Activated naive CD4-positive, alpha-beta T cell treated with anti-CD3 and anti-CD28 coated beads, Interleukin-2, amount 50 U/mL, for 72 hours (primary cell): ENCODE results near the gene CPN1. TPM values are rescaled to one million over a fixed set of nuclear protein-coding genes. Genes with fewer than 3 reads are reported as not detected.
"Not testable (repeated sequence)": the region's sequence is repeated elsewhere in the genome, so short reads cannot be mapped to it uniquely, and the experiment has no call there.

Source experiments
- ATAC-seq, 2 donors: fragments of 150-1000 bp; cut with Tn5 transposase; 2 replicates each; pipeline ENCODE4 v1.10.0; 2021; ENCODE audit warnings: mild to moderate bottlenecking in 2 of 2, moderate library complexity in 2 of 2
- DNase-seq, 2 donors: peaks; one replicate each; pipeline ENCODE4 v3.0.0; 2021 to 2022; ENCODE audit warnings: low spot score in 2 of 2
- H3K27ac Mint-ChIP-seq, 2 donors: one replicate each; pipeline ENCODE4 v1.8.0; 2022; ENCODE audit warnings: mild to moderate bottlenecking in 2 of 2, mixed read lengths in 2 of 2
- H3K36me3 Mint-ChIP-seq, 2 donors: one replicate each; pipeline ENCODE4 v1.8.0; 2022; ENCODE audit warnings: mixed read lengths in 2 of 2
- H3K9me3 Mint-ChIP-seq, 2 donors: one replicate each; pipeline ENCODE4 v1.8.0; 2022; ENCODE audit warnings: mixed read lengths in 2 of 2
- total RNA-seq, 2 donors: library from RNA; stranded (reverse); gene quantifications; one replicate each; pipeline ENCODE4 v1.2.3, GENCODE V29; 2022

The CPN1 gene
- total RNA-seq, 2 donors from 2014 or later = not detected

DNA sequence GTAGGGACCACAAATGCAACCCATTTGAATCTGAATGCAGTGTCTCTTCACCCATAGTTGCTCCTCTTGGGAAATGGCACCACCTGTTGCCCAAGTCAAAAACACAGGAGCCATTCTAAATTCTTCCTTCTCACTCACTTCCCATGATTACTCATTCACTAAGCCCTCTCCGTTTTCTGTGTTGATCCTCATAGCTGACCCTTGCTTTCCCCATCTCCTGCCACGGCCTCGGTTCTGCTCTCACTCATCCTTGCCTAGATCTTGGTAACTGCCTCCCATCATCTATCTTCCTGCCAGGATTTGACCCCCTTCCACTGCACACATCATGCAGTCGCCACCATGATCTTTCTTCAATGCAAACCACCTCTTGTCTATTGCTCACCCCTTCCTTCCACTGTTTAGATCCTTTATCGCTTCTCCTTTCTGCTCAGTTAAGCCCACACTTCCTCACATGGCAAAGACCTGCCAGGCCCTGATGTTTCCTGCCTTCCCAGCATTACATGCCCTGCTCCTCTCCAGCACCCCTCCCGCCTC, 19.0 kb upstream of the CPN1 start:
- Mint-ChIP-seq H3K36me3 (peaks cover 4 to 11% of the 10 kb centered on the region in 2 donors), H3K9me3 (peaks cover 0 to 10% of the 10 kb centered on the region in 2 donors), H3K27ac (no peak overlapping the region)
- ATAC-seq (no peak), DNase-seq (no peak)

DNA sequence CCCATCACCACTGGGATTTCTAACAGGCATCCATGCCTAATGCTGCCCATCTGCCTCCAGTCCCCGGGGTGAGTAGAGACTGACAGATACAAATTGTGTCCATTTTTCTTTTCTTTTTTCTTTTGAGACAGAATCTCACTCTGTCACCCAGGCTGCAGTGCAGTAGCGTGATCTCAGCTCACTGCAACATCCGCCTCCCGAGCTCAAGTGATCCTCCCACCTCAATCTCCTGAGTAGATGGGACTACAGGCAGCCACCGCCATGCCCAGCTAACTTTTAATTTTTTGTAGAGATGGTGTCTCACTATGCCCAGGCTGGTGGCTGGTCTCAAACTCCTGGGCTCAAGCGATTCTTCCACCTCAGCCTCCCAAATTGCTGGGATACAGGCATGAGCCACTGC, 7.6 kb upstream of the CPN1 start:
- ATAC-seq = no peak
- DNase-seq = no peak
- no peaks in the 10 kb centered on the region for H3K9me3 Mint-ChIP-seq
- H3K36me3 Mint-ChIP-seq = no peaks in the 10 kb centered on the region
- no peak overlapping the region for H3K27ac Mint-ChIP-seq

DNA sequence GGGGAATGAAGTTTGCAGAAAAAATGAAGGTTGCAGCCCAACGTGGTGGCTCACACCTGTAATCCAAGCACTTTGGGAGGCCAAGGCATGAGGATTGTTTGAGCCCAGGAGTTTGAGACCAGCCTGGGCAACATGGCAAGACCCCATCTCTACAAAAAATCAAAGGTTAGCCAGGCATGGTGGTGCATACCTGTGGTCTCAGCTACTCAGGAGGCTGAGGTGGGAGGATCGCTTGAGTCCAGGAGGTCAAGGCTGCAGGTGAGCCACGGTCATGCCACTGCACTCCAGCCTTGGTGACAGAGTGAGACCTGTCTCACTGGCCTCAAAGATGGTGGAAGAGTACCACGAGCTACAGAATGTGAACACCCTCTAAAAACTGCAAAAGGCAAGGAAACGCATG, 5.0 kb upstream of the CPN1 start:
- H3K36me3 Mint-ChIP-seq = not testable (repeated sequence)

DNA sequence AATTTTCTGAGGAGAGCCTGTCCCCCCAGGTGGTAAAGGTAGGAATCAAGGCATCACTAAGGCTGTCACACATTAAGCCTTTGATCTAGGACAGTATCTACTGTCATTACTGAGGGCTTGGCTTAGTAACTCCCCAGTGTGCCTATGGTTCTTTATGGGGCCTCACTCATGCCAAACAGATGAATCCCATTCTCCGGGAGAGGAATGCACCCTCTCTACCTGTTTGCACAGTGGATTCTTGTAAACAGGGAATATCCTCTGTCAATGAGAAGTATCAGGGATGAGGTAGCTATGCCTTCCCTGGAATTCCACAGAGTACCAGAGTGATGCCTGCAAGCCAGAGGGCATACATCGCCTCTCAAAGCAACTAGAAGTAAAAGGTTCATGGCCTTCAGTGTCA, 3.9 kb upstream of the CPN1 start:
- no peaks in the 10 kb centered on the region for H3K36me3 Mint-ChIP-seq
- DNase-seq = no peak
- H3K27ac Mint-ChIP-seq = no peak overlapping the region
- no peaks in the 10 kb centered on the region for H3K9me3 Mint-ChIP-seq
- no peak for ATAC-seq

More for the DNA sequence above, 5.0 kb upstream of the CPN1 start:
- H3K9me3 Mint-ChIP-seq, ATAC-seq, DNase-seq, H3K27ac Mint-ChIP-seq: not testable (repeated sequence)

DNA sequence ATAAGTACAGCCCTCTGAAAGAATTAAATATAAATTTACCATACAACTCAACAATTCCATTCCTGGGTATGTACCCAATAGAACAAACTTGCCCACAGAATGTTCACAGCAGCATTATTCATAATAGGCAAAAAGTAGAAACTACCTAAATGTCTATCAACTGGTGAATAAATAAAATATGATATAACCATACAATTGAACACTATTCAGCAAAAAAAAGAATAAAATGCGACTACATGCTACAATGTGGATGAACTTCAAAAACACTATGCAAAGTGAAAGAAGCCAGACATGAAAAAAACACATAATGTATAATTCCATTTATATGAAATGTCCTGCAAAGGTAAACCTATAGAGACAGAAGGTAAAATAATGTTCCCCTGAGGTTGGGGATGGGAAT, 2.0 kb upstream of the CPN1 start:
- Mint-ChIP-seq H3K36me3 (no peaks in the 10 kb centered on the region), H3K27ac (no peak overlapping the region), H3K9me3 (no peaks in the 10 kb centered on the region)
- DNase-seq = no peak
- ATAC-seq = no peak

DNA sequence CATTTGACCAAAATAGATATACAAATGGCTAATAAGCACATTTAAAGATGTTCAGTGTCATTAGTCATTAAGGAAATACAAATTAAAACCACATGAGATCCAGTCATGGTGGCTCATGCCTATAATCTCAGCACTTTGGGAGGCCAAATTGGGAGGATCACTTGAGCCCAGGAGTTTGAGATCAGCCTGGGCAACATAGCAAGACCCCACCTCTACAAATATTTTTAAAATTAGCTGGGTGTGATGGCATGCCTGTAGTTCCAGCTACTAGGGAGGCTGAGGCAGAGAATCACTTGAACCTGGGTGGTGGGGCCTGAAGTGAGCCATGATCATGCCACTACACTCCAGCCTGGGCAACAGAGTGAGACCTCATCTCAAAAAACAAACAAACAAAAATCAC, 607 bp upstream of the CPN1 start:
- DNase-seq, ATAC-seq, H3K9me3 Mint-ChIP-seq, H3K36me3 Mint-ChIP-seq, H3K27ac Mint-ChIP-seq: not testable (repeated sequence)

DNA sequence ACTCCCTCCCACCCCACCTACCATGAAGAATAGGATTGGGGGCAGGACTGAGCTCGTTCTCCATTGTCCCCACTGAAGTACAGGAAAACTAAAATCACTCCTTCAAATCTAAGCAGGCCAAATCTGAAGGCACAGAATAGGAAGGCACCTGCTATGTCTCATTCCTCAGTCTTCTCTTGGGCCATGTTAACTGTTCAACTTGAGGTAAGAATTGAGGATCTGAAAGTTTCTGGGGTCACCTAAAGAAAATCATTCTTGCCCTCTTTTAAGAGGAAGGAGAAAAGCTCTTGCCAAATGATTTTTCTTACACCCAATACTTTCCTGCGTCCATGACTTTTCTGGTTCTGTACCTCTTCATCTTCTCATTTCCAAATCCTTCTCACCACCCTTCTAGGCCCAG, 4.9 kb downstream of the CPN1 start:
- ATAC-seq (no peak), DNase-seq (no peak)
- Mint-ChIP-seq H3K27ac (no peak overlapping the region), H3K36me3 (no peaks in the 10 kb centered on the region), H3K9me3 (no peaks in the 10 kb centered on the region)

DNA sequence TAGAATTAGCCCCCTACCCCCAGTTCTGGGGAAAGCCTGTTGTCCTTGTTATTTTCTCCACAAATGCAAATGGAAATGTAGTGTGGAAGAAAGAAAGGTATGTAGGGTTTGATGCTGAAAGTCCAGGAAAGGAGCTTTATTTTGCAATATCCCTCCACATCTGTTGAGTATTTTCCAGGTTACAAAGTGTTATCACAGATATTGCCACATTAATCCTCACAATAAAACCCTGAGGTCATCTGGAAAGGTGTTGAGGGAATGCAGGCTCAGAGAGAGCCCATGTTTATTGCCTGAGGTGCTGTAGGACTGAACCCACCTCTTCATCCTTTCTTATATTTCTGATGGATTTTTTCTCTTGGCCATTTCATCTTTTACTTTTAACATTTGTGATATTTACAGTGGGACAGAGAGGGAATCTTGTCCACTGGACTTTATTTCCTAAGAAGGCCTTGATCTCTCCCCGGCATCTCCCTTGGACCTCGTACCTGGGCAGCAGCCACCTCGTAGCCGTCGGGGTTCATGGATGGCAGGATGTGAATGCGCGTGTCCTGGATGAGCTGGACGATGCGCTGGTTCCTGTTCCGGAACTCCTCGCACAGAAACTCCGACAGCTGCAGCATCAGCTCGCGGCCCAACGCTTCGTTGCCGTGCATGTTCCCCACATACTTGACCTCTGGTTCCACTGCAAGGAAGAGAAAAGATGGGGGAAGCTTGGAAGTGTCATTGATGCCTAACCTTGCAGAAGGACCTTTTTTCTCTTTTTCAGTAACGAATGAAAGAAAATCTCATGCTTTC, 6.0 kb downstream of the CPN1 start:
- Mint-ChIP-seq H3K36me3 (no peaks in the 10 kb centered on the region), H3K9me3 (no peaks in the 10 kb centered on the region), H3K27ac (no peak overlapping the region)
- DNase-seq (no peak), ATAC-seq (no peak)

DNA sequence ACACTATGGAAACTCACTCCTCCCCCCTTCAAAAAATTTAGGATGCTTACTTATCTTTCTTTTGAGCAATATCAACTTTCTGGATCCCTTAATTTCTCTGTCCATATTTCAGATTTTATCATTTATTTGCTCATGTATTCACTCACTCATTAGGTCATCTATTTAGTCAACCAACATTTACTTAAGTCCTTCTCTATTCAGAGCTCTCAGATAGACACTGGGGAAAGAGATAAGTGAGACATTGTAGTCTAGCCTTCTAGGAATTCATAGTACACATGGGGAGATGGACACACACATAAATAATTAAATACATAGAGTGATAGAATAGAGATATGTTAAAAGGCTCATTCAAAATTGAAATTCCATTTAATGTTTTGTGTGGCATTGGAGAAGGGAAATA, 9.2 kb downstream of the CPN1 start:
- DNase-seq (no peak), ATAC-seq (no peak)
- H3K36me3 Mint-ChIP-seq = no peaks in the 10 kb centered on the region
- H3K27ac Mint-ChIP-seq = no peak overlapping the region
- H3K9me3 Mint-ChIP-seq = no peaks in the 10 kb centered on the region

DNA sequence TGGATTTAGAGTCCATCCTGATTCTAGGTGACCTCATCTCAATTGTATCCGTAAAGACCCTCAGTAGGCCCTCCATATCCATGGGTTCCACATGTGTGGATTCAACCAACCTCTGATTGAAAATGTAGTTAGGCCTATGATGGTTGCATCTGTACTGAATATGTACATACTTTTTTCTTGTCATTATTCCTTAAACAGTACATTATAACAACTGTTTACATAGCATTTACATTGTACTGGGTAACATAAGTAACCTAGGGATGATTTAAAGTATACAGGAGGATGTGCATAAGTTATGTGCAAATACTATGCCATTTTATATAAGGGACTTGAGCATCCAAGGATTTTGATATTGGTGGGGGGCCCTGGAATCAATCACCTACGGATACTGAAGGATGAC, 10.1 kb downstream of the CPN1 start:
- ATAC-seq = no peak
- no peaks in the 10 kb centered on the region for H3K36me3 Mint-ChIP-seq
- no peak for DNase-seq
- no peaks in the 10 kb centered on the region for H3K9me3 Mint-ChIP-seq
- no peak overlapping the region for H3K27ac Mint-ChIP-seq

DNA sequence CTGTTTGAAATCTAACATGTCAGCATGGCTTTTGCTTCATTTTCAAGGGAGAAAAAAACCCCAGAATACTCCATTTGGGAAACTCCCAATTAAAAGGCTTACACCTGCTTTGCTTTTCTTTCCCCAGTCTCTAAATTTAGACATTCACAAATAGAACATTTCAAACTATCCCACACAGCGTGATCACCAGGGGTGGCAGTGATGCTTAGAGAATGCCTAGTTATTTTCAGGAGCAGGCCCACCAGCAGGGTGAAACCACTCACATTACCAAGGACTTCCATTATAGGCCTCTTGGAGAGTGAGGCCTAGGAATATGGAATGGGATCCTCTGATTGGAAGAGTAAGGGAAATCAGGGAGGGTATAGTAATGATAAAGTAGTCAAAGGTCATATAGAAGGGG, 14.2 kb downstream of the CPN1 start:
- Mint-ChIP-seq H3K36me3 (no peaks in the 10 kb centered on the region), H3K9me3 (no peaks in the 10 kb centered on the region), H3K27ac (no peak overlapping the region)
- DNase-seq = no peak
- ATAC-seq = no peak

DNA sequence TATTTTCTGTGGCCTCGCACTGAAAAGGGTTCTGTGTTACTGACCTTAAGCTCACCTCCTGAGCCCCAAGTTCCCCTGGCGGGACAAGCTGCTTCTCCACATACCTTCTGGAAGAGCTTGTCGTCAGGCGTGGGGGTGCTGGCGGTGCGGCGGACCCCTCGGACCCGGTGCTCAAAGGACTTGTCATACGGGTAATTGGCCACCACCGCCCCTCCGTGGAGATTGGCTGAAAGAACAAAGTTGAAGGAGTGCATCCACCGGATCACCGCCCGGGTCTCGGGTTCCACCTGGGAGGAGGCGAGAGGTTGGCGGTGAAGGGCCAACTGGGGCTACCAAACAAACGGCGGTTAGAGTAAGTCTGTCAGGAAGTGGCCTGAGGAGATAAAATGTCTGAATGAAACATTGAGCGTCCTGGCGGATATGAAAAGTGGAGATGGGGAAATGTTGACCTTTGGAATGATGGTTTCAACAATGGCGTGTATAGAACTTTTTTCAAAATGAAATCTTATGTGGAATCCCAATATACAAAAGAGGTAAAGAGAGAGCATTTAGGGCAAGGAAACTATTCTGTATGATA, 16.5 kb downstream of the CPN1 start:
- ATAC-seq (no peak), DNase-seq (no peak)
- no peaks in the 10 kb centered on the region for H3K36me3 Mint-ChIP-seq
- H3K9me3 Mint-ChIP-seq = no peaks in the 10 kb centered on the region
- H3K27ac Mint-ChIP-seq = peak overlapping the region in 1 of 2 donors; percentile 1

DNA sequence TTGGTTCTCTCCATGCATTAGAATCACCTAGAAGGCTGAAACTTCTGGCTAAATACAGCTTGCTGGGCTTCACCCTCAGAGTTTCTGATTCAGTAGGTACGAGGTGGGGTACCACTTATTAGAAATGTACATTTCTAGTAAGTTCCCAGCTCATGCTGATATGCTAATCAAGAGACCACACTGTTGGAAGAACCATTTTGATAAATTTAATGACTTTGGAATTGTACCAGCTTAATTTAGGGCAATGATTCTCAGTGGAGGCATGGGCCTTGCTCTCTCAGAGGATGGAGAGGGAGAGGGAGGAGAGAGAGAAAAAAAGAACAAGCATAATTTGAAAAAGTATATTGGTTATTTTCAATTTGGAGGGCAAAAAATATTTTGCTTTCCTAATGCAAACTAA, 20.3 kb downstream of the CPN1 start:
- ATAC-seq (no peak), DNase-seq (no peak)
- Mint-ChIP-seq H3K27ac (no peak overlapping the region), H3K36me3 (no peaks in the 10 kb centered on the region), H3K9me3 (no peaks in the 10 kb centered on the region)

DNA sequence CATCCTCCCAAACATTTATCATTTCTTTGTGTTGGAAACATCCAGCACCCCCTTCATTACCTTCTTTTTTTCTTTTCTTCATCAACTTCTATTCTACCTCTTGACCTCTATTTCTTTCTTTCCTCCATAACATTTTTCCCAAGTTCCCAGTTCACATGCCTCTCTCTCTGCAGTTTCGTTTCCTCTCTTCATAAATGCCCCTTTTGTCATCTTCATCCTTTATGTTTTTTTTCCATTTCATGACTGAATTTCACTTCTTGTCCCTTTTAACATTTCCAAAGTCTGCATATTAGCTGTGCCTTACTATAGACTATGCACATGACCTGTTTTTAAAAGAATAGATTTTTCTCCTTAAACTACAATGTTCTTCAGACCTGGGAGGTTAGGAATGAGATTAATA, 23.7 kb downstream of the CPN1 start:
- H3K27ac Mint-ChIP-seq = no peak overlapping the region

DNA sequence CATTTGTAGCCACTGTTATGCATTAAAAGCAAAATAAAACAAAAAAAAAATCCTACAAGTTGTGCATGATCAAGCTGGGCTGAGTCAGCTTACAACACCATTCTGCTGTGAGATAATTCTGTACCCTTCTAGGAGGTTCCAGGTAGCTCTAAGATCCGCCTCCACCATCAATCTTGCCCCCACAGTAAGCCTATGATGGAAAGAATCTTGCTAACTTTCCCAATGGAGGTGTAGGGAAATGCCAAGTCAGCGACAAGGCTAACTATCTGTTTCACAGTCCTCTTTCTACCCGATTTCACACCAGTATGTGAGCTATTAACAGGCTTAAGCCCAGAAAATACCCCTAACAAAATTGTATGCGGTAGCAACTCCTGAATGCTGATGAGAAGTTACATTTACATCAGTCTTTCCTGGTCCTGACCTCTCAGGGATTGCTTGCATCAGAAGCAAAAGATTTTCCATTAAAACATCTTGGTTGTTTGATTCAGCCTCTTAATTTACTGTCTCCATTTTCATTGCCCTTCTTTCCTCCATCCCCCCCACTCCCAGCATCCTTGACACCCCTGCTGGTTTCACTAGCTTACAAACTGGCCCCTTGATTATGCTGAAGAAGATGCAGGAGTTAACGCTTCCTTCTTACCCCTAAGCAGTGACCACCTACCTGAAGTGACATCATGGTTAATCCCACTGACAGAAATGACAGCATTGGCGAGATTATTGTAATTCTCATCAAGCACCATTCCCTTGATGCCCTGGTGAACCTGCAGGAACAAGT, 27.8 kb downstream of the CPN1 start:
- ATAC-seq = no peak
- H3K27ac Mint-ChIP-seq = no peak overlapping the region
- no peaks in the 10 kb centered on the region for H3K9me3 Mint-ChIP-seq
- H3K36me3 Mint-ChIP-seq = no peaks in the 10 kb centered on the region
- DNase-seq = no peak

More for the DNA sequence above, 23.7 kb downstream of the CPN1 start:
- no peaks in the 10 kb centered on the region for H3K9me3 Mint-ChIP-seq
- ATAC-seq = no peak
- DNase-seq = no peak
- no peaks in the 10 kb centered on the region for H3K36me3 Mint-ChIP-seq

DNA sequence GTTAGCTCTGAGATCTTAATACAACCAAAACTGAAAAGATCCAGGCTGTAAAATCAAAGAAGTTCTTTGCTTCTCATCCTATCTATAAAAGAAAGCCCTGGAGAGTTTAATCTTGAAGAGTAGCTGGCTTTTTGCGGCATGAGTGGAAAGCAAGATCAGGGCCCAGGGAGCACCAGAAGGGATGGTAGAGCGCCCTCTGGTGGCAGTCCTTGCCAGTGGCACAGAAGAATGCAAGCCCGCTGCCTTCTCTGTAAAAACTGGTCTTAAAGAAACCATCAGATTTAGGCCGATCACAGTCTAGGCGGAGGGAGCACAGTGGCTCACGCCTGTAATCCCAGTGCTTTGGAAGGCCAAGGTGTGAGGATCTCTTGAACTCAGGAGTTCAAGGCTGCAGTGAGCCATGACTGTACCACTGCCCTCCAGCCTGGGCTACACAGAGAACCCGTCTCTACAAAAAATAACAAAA, 35.6 kb downstream of the CPN1 start:
- DNase-seq (peak; percentile 70 to 90), ATAC-seq (peak; percentile 58 to 81)
- H3K9me3 Mint-ChIP-seq = no peaks in the 10 kb centered on the region
- H3K27ac Mint-ChIP-seq = no peak overlapping the region
- no peaks in the 10 kb centered on the region for H3K36me3 Mint-ChIP-seq

DNA sequence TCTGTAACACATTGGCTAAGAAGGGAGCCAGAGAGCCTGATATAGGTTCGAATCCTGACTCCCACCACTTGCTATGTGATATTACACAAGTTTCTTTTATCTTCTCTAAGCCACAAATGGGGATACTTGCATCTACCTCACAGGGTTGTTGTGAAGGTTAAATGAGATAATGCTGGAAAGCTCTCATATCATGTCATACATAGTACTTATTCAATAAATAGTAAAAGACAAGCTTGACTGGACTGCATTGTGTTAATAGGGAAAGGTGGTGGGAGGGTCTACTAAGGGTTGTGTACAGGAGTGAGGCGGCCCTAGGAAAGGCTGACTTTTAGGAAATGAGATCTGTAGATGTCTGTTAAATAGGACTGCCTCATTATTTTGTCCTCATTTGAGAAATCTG, 36.1 kb downstream of the CPN1 start:
- DNase-seq (no peak), ATAC-seq (no peak)
- Mint-ChIP-seq H3K9me3 (no peaks in the 10 kb centered on the region), H3K36me3 (no peaks in the 10 kb centered on the region), H3K27ac (no peak overlapping the region)
